Activated CD4-positive, CD25-positive, alpha-beta regulatory T cell (primary cell): ENCODE measurements around the gene CAMTA1.
A peak's percentile ranks its signal among the peaks of the same experiment; 100 is the strongest.

ENCODE experiments used
- DNase-seq, 4 experiments: peaks; one replicate each; lab custom pipeline; 2025; lab: John Stamatoyannopoulos, UW

CAMTA1 gene

DNA sequence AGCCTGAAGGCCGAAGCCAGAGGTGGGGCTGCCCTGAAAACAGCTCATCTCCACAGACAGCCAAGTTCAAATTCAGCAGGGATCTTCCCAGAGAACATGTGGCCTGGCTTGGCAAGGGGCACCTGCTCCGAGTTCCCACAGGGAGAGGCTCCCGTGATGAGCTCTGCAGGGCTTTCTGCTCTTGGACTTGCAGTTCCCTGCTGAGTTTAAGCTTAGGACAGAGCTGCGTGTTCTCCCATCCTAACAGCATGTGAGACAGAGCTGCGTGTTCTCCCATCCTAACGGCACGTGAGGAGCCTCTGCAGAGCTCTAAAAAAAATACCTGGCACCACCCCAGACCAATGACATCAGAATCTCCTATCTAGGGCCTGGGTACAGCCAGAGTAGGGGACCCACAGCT is 872.8 kb downstream of the CAMTA1 start:
- no peak for DNase-seq

GRCh38 chr1:7659514-7659913 is 874.3 kb downstream of the CAMTA1 start:
- DNase-seq = no peak

- no peak for DNase-seq
These were observed 878.3 kb downstream of the CAMTA1 start for GRCh38 chr1:7663451-7664146.

DNA sequence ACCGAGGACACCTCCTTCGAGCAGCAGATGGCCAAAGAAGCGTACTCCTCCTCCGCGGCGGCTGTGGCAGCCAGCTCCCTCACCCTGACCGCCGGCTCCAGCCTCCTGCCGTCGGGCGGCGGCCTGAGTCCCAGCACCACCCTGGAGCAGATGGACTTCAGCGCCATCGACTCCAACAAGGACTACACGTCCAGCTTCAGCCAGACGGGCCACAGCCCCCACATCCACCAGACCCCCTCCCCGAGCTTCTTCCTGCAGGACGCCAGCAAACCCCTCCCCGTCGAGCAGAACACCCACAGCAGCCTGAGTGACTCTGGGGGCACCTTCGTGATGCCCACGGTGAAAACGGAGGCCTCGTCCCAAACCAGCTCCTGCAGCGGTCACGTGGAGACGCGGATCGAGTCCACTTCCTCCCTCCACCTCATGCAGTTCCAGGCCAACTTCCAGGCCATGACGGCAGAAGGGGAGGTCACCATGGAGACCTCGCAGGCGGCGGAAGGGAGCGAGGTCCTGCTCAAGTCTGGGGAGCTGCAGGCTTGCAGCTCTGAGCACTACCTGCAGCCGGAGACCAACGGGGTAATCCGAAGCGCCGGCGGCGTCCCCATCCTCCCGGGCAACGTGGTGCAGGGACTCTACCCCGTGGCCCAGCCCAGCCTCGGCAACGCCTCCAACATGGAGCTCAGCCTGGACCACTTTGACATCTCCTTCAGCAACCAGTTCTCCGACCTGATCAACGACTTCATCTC is 879.1 kb downstream of the CAMTA1 start:
- DNase-seq = no peak

DNA sequence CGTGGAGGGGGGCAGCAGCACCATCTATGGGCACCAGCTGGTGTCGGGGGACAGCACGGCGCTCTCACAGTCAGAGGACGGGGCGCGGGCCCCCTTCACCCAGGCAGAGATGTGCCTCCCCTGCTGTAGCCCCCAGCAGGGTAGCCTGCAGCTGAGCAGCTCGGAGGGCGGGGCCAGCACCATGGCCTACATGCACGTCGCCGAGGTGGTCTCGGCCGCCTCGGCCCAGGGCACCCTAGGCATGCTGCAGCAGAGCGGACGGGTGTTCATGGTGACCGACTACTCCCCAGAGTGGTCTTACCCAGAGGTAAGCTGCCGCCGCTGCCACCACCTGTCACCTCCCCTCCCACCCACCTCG is 879.6 kb downstream of the CAMTA1 start:
- DNase-seq = no peak

- DNase-seq = no peak
These were observed 881.0 kb downstream of the CAMTA1 start for GRCh38 chr1:7666249-7666648.

- DNase-seq = no peak
These were observed 881.9 kb downstream of the CAMTA1 start for GRCh38 chr1:7667159-7667558.

- DNase-seq = peak; percentile 65 to 88 (median 78)
These were observed 882.5 kb downstream of the CAMTA1 start for GRCh38 chr1:7667625-7668218.

DNA sequence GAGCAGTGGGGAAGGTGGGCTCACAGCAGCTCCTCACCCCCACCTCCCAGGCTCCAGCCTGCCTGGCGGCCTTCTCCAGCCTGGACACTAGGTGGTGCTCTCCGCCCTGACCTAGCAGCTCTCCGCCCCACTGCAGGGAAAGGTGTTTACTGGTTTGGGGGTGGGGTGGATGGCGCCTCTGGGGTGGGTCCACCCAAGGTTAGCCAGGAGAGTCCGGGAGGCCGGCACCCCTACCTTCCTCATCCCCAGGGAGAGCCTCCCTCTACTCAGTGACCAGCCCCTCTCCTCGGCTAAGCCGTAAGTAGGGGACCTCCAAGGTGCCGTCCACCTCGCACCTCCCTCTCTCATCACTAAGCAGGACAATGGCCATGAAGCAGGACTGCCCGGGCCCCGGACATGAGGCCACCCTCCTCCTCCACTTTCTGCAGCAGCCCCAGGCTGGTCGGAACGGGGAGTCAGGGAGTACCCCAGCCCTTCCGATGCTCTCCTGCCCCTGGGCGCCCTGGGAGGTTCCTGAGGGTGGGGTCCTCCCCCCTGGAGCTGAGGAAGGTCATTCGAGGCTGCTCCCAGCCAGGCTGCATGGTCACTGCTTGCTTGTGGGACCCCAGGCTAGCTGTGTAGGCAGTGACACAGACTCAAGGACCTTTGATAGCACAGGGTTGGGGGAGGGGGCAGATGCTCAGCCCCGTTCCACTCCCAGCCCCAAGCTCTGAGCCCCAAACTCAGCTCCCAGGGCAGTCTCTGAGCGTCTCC is 884.5 kb downstream of the CAMTA1 start:
- DNase-seq = peak; percentile 8 to 38 (median 14)

DNA sequence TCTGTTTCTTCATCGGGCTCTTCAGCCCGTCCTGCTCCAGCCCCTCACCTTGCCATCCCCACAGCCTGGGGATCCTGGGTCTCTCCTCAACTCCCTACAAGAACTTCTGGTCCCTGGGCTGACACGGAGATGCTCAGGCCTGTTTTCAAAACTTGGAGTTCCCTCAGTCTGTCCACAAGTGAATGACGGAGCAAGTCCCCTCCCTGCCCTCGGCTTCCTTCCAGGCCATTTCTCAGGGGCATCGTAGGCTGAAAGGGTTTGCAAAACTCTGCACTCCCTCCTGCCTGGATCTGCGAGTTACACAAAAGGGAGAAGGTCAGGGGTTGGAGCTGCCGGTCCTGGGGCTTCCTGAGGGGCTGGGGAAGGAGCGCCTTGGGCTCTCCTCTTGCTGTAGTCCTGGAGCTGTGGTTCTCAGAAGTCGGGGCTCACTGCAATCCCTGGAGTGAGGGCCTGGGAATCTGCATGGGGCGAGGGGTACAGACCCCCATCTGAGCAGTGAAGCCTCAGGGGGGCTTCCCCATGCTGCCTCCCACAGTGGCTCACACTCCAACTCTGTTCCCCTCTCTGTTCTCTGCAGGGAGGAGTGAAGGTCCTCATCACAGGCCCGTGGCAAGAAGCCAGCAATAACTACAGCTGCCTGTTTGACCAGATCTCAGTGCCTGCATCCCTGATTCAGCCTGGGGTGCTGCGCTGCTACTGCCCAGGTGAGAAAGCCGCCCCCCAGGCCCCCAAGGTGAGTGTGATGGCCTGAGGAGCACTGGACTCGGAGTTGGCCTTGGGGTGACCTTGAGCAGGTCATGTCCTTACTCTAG is 885.3 kb downstream of the CAMTA1 start:
- DNase-seq = no peak

DNA sequence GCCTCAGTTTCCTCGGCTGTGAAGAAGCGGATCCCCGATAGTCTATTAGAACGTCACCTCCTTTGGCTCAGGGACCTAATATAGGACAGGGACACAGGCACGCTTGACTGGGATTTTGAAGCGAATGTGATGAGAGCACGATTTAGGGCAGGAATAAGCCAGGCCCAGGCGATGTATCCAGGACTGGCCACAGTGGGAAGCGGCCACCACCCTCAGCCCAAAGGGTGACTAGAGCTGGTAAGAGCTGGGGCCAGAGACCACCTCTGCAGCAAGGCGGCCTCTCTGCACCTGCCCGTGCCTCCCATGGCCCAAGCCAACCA is 885.9 kb downstream of the CAMTA1 start:
- no peak for DNase-seq

DNA sequence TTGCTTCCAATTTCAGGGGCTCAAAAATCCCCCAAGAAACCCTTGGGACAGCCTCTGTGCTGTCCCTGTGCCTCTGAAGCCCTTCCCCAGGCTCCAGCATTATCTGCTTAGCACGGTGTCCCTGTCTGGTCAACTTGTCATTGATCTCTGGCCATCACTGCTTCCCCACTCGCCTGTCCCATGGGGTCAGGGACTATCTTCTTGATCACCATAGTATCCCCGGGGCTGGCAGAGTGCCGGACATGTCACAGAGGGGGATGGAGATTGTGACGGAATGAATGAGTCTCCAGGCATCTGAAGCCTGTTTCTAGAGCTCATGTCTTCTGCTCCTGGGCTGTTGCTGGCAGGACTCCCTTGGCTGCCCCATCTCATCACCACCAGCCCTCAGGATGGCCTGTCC is 886.4 kb downstream of the CAMTA1 start:
- no peak for DNase-seq

DNA sequence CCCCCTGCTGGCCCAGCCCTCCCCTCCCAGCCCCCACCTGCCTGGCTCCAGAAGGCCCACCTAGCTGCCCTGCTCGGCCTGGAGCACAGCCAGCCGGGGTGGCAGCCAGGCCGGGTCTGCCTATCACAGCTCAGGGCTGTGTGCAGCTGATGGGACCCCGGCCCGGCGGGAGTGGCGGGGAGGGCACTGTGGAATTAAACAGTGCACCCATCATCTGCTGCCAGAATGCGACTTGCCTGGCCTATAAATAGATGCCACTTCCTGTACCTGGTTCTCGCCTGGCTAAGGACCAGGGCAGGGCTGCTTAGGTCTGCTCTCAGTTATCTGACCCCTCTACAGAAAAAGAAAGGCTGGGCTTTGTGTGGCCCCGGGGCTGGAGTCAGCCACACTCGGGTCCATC is 887.6 kb downstream of the CAMTA1 start:
- DNase-seq = no peak

GRCh38 chr1:7674972-7675371 is 889.7 kb downstream of the CAMTA1 start:
- no peak for DNase-seq

- no peak for DNase-seq
These were observed 890.4 kb downstream of the CAMTA1 start for GRCh38 chr1:7675431-7676273.

DNA sequence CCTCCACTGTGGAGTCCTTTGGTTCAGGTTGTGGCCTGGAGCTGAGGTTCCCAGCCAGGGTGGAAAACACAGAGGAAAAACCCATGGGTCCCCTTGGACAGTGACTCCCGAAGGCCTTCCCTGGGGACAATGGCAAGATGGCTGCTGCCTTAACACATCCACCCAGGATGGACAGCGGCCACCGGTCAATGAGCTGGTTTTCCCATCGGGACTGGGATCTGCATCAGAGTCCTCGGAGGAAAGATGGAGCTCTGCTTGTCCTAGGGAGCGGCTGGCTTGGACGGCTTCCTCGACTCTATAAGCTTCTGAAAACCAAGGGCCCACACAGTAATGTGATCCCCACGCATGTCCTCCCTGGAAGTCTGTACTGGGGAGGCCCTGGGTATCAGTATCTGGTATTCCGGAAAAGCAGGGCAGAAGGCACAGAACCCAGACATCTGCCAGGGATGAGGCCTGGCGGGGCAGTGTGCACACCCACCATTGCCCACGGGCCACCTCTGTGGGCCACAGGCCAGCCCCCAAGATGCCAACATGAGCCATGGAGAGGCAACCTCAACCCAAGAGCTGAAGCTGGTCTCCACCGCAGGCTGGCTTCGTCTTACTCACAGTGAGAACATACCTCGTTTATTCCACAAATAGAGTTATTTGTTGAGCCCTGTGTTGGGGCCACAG is 891.2 kb downstream of the CAMTA1 start:
- no peak for DNase-seq

GRCh38 chr1:7677111-7677510 is 891.9 kb downstream of the CAMTA1 start:
- no peak for DNase-seq

DNA sequence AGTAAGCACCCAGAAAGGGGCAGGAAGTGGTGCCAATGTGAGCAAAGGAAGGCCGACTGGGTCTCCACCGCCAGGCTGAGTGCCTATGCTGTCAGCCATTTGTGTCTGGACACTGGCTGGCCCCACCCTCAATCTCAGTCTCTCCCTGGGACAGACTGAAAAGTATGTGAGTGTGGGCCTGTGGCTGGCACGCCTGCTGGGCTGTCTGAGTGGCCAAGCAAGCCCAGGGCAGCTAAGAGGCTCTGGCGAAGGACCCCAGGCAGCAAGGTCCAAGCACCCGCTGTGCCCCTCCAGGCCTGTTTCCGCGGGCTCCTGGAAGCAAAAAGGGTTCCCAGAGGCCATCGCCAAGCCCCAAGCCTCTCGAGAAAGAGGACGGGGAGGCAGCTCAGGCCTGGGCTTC is 892.6 kb downstream of the CAMTA1 start:
- no peak for DNase-seq

- DNase-seq = no peak
These were observed 893.4 kb downstream of the CAMTA1 start for GRCh38 chr1:7678491-7679158.
